SIG-M5 treated with dmso at 0.1 percent for 504 hours (cell line): ENCODE data around the gene CNIH3.

Experiments used
- DNase-seq: peaks from one replicate; lab custom pipeline; 2025; ENCODE audit not compliant: unreplicated experiment; lab: John Stamatoyannopoulos, UW

Gene CNIH3

GRCh38 chr1:224613486-224613885 is 2.6 kb upstream of the CNIH3 start:
- no peak for DNase-seq

- no peak for DNase-seq
These were observed 766 bp downstream of the CNIH3 start for GRCh38 chr1:224616756-224617409.

DNA sequence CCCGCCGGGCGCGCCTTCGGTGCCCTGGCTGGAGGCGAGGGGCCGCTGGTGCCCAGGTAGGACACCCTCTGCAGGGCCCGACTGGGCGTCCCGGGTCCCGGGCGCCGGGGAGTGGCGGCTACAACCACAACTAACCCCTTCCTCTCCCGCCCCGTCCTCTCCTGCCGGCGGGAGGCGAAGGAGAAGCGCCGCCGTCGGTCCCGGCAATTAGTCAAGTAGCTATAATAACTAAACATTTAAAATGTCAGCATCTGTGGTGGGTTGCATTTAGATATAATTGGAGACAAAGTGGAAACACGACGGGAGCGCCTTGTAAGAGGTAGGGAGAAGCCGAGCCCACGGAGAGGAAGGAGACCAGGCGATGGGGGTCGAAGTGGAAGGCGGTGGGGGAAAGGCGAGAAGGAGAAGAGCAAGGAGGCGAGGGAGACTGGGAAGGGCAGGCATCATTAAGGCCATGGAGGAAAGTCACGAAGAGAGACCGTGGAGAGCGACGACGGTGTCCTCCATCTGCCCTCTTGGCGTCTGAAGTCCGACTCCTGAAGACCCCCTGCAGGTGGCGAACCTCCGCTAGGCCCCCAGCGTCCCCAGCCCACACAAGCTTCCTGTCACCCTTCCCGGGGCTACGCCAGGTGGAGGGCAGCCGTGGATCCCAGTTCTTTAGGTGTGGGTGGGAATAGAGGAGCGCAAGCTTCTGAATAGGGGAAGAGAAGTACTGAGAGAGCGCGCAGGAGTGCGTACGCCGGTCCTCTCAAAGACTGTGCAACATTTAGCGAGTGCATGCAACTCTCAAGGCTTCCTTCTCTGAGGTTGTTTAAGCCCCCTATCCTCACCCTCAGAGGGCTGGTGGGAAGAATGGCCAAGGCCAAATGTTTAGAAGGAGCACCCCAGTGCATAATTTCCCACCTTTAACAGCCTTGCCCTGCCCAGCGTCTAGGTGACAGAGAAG is 1.6 kb downstream of the CNIH3 start:
- DNase-seq: no peak

DNA sequence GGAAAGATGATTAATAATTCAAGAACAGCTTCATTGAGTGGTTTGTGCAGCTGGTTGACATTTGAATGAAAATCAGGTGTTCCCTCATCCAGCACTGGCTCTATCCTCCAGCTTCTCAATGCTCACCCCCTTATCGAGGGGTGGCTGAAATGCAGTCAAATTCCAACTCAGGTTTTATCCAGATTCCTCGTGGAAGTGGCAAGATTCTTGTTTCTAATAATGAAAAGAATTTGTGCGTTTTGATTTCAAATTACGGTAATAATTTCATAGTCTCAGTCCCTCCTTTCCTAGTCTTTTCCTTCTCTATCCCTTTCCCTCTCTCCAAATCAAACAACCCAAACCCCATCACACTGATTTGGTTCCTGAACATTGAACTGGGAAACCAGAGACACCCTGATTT is 3.1 kb downstream of the CNIH3 start:
- DNase-seq: no peak

DNA sequence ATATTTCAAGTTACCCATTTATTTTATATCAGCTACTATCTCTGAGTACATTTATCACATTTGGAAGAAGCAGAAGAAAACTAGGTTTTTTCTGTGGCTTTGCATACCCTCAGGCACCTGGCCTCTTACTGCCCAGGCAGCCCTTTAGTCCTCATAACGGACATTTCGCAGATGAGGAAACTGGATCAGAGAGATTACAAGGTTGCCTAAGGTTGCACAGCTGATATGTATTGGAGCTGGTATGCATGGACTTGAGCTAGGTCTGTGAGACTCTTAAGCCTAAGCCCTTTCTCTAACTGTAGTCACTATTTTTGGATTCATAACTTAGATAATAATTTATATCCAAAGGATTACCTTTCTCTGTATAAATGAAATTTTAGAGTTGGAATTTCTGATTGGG is 4.0 kb downstream of the CNIH3 start:
- DNase-seq: no peak

DNA sequence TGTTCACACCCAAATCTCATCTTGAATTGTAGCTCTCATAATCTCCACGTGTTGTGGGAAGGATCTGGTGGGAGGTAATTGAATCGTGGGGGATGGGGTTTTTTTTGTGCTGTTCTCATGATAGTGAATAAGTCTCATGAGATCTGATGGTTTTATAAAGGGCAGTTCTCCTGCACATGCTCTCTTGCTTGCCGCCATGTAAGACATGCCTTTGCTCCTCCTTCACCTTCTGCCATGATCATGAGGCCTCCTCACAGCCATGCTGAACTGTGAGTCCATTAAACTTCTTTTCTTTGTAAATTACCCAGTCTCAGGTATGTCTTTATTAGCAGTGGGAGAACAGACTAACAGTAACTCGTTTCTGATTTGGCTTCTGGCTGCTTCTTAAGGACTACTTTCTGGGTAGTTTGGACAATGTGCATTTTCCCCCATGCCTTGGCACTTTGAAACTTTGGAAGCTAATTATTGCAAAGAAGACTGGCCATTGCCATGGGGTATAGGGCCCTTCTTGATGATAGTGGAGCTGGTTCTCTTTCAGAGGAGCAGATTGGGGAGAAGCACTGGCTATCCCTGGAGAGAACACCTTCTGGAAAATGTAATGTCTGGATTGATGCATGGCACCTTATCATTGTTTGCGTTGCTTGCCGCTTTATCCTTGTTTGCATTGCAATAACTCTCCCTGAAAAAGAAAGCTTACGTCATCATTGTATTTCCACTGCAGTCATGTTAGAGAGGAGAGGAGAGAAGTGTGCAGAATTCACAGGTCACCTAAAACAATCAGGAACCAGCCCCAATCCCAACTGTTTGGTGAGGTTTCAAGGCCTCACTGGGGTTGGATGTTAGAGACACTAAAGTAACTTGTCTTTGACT is 5.9 kb downstream of the CNIH3 start:
- no peak for DNase-seq

DNA sequence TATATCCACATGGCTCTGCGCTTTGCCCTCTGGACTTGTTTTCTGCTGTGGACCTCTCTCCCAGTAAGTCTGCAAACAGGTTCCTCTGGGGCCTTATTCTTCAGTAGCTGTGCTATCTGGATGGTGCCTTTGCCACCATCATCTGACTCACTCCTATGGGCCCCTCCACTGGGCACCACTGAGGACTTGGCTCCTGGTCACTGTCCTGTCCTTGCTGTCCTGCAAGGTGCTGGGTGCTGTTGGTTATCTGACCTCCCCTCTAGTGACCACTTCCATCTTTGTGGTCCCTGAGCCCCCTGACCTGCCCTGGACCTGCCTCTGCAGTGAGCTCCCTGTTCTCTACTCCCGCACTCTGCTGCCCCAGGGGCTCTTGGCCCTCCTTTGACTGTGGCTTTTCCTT is 6.7 kb downstream of the CNIH3 start:
- DNase-seq: no peak

GRCh38 chr1:224623310-224623714 is 7.2 kb downstream of the CNIH3 start:
- no peak for DNase-seq

DNA sequence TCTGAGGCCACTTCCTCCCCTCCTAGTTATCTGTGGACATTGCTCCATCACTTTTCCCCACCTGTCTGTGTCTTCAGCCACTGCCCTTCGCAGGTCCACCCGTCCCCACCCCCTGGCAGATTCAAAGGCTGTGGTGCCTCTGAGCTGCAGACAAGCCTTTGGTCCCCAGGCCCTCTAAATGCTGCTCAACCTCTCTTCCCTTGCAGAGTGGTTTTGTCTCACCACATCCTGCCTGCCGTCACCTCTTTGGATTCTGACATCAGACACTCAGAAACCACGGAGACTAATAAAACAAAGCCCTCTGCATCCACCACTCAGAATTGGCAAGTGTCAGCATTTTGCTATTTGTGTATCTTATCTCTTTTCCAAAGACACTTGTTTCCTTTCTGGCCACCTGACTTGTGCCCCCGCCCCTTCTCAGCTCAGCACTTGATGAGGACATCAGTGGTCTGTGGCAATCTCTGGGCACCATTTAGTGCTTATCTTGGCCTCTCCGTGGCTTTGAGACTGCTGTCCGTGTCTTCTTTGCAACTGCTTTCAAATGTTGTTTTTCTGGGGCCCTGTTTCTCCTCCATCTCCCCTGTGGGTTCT is 7.7 kb downstream of the CNIH3 start:
- DNase-seq: peak; percentile 80

DNA sequence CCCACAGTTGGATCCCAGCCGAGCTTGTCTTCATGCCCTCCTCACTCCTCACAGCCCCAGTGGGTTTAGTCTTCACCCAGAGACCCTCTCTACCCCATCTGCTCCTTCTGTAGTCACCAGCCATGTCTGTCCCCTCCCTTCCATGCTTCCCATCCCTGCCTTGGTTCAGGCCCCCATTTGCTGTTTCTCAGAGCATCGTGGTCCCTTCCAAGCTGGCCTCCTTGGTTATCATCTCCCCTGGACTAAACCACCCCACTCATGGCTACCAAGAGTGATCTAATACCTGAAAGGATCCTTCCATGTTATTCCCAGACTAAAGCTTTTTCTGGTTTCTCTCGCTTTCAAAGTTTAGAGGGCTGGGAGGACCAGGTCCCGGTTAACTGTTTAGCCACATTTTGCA is 8.3 kb downstream of the CNIH3 start:
- no peak for DNase-seq

DNA sequence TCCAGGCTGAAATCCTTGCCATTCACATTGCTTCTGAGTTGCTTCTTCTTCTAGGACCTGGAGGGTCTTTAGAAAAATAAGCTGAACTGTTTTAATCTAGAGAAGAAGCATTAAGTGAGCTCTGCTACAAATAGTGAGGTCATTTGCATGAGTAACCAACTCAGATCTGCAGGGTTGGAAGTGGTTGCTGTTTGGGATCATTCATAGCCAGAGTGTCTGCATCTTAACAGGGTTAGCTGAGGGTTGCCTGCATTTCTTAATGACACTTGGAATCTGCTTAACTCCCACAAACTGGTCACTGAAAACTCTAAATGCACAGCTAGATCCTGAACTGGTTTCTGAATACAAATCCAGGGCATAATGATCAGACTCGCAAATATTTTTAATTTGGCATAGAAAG is 9.9 kb downstream of the CNIH3 start:
- no peak for DNase-seq

- no peak for DNase-seq
These were observed 13.8 kb downstream of the CNIH3 start for GRCh38 chr1:224629965-224630364.

GRCh38 chr1:224631462-224632115 is 15.5 kb downstream of the CNIH3 start:
- no peak for DNase-seq

DNA sequence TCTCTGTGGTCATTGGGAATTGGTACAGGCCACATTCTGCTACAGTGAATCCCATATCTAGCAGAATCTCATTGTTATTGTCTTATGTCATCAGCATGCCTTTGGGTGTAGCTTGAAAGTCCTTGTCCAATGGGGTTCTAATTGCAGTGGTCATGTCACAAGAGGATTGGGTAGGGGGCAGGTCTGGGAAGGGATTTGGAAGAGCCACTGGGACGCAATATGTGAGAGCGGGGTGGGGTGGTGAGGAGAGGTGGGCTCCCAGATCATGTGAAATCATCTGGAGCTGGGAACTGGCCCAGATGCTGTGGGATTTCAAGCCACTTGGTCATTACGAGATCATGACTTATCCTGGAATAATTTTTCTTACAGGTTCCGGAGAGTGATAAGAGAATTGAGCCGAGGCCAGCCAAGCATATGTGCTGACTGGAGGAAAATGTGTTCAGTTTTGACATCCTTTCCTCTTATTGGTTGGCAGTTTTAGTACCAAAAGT is 16.3 kb downstream of the CNIH3 start:
- DNase-seq: no peak

GRCh38 chr1:224632921-224633321 is 16.8 kb downstream of the CNIH3 start:
- DNase-seq: no peak

- DNase-seq: no peak
These were observed 19.2 kb downstream of the CNIH3 start for GRCh38 chr1:224635356-224635755.

- no peak for DNase-seq
These were observed 21.4 kb downstream of the CNIH3 start for GRCh38 chr1:224637515-224637914.

DNA sequence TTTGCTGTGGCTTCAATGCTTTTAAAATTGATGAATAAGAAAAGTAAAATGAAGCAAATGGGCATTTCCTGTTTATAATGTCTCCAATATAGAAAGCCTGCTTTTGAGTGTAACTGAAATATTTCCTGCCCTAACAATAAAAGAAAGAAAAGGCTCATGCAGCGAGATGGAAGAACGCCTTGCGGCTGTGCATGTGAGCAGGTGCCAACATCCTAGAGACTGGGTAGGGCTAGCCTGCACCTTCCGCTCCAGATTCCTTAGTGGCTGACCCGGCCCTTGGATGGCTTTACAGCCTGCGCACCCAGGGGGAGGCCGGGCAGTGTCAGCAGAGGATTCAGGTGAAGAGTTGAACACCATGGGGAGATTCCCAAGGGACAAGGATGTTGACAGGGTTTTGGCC is 21.8 kb downstream of the CNIH3 start:
- DNase-seq: no peak

- no peak for DNase-seq
These were observed 23.4 kb downstream of the CNIH3 start for GRCh38 chr1:224639426-224639975.

GRCh38 chr1:224640018-224640417 is 23.9 kb downstream of the CNIH3 start:
- no peak for DNase-seq
